SU-DHL-6 (cell line): Measurements from ENCODE around the gene RFPL4A.
"Not testable (repeated sequence)": the region's sequence is repeated elsewhere in the genome, so short reads cannot be mapped to it uniquely, and the experiment has no call there.

Experiments
- H2AFZ ChIP-seq: fragments of 200-600 bp; sonication (generic); 2 replicates; pipeline ENCODE4 v1.6.1; 2014; ENCODE audit warnings: low read depth, mild to moderate bottlenecking, moderate library complexity, mixed read lengths, antibody characterized with exemption, low read length; ENCODE audit not compliant: severe bottlenecking
- H3F3A ChIP-seq: fragments of 200-600 bp; shearing (Covaris generic); 2 replicates; pipeline ENCODE4 v1.6.0; 2016; ENCODE audit warnings: antibody characterized with exemption, mild to moderate bottlenecking; ENCODE audit not compliant: insufficient read depth
- H3K27ac ChIP-seq: fragments of 200-600 bp; sonication (generic); 2 replicates; pipeline ENCODE4 v1.5.1; 2016; ENCODE audit warnings: low read depth, mild to moderate bottlenecking, low read length, moderate library complexity, mixed read lengths
- H3K27me3 ChIP-seq: fragments of 200-600 bp; sonication (generic), shearing (Covaris generic); 2 replicates; pipeline ENCODE4 v1.6.0; 2014; ENCODE audit warnings: mild to moderate bottlenecking, low read length
- H3K36me3 ChIP-seq: fragments of 200-600 bp; sonication (generic); 2 replicates; pipeline ENCODE4 v1.6.1; 2014; ENCODE audit warnings: mild to moderate bottlenecking, low read length, mixed read lengths
- H3K4me2 ChIP-seq: fragments of 300-600, 200-600 bp; shearing (Covaris generic), sonication (generic); 2 replicates; pipeline ENCODE4 v1.6.0; 2014; ENCODE audit warnings: low read length, low read depth, mild to moderate bottlenecking; ENCODE audit not compliant: poor library complexity, severe bottlenecking
- H3K4me3 ChIP-seq: fragments of 200-600 bp; sonication (generic); 2 replicates; pipeline ENCODE4 v1.5.1; 2014; ENCODE audit warnings: antibody characterized with exemption, low read length, mild to moderate bottlenecking, mixed read lengths; ENCODE audit not compliant: insufficient read depth, poor library complexity, severe bottlenecking
- H3K79me2 ChIP-seq: fragments of 200-600 bp; sonication (generic); 2 replicates; pipeline ENCODE4 v1.6.1; 2014; ENCODE audit warnings: mild to moderate bottlenecking, low read length, moderate library complexity; ENCODE audit not compliant: insufficient read depth
- H3K9ac ChIP-seq: fragments of 200-600 bp; sonication (generic); 2 replicates; pipeline ENCODE4 v1.7.0; 2014; ENCODE audit warnings: mild to moderate bottlenecking, low read length
- H3K9me2 ChIP-seq: fragments of 200-600 bp; sonication (generic); replicated peaks from 2 replicates; pipeline ENCODE4 v1.6.1; 2014; ENCODE audit warnings: low read length; ENCODE audit not compliant: insufficient read depth
- H3K9me3 ChIP-seq: fragments of 200-600 bp; sonication (generic); 2 replicates; pipeline ENCODE4 v1.6.1; 2014; ENCODE audit warnings: low read length, mixed read lengths; ENCODE audit not compliant: insufficient read depth
- H4K20me1 ChIP-seq: fragments of 200-600 bp; sonication (generic); 2 replicates; pipeline ENCODE4 v1.6.1; 2014; ENCODE audit warnings: low read depth, mild to moderate bottlenecking, antibody characterized with exemption, low read length, moderate library complexity, mixed read lengths
- EZH2phosphoT487 ChIP-seq: fragments of 200-600 bp; sonication (generic), shearing (Covaris generic); conservative IDR thresholded peaks from 2 replicates; pipeline ENCODE4 v1.6.1; 2018; ENCODE audit warnings: mild to moderate bottlenecking, antibody characterized with exemption, low read length, moderate library complexity, mixed read lengths
- TF ChIP-seq, protein P1 (sequence below): fragments of 200-600 bp; sonication (generic); IDR thresholded peaks from one replicate; pipeline ENCODE4 v1.5.1; 2017; ENCODE audit warnings: antibody characterized with exemption, mild to moderate bottlenecking, low read length, moderate library complexity; ENCODE audit not compliant: insufficient read depth, poor library complexity, severe bottlenecking

The RFPL4A gene

DNA sequence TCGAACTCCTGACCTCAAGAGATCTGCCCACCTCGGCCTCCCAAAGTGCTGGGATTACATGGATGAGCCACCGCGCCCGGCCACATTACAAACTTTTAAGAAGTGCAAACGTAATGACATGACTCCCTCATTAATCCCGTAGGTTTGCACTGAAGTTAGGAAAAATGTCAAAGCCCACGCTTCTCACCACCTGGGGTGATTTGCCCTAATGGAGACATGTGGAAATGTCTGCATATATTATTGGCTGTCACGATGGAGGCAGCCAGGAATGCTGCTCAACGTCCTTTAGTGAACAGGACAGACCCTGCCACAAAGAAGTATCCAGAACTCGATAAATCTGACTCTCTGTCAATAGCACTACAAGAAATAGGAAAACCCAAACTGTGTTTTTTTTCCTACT, 41.6 kb upstream of the RFPL4A start:
- H3K79me2 ChIP-seq = no peaks in the 10 kb centered on the region
- H3K27ac ChIP-seq = no peak overlapping the region
- no peaks in the 10 kb centered on the region for H3K36me3 ChIP-seq
- no peaks in the 10 kb centered on the region for H4K20me1 ChIP-seq
- peaks cover 11% of the 10 kb centered on the region; the same call in 1 of the 2 replicates for H3K9me3 ChIP-seq
- no peak overlapping the region for H2AFZ ChIP-seq
- no peaks in the 10 kb centered on the region for H3F3A ChIP-seq
- H3K4me2 ChIP-seq = no peak overlapping the region
- no peaks in the 10 kb centered on the region for H3K9me2 ChIP-seq
- no peak overlapping the region for H3K9ac ChIP-seq
- H3K4me3 ChIP-seq = no peak overlapping the region
- TF ChIP-seq, protein P1, sequence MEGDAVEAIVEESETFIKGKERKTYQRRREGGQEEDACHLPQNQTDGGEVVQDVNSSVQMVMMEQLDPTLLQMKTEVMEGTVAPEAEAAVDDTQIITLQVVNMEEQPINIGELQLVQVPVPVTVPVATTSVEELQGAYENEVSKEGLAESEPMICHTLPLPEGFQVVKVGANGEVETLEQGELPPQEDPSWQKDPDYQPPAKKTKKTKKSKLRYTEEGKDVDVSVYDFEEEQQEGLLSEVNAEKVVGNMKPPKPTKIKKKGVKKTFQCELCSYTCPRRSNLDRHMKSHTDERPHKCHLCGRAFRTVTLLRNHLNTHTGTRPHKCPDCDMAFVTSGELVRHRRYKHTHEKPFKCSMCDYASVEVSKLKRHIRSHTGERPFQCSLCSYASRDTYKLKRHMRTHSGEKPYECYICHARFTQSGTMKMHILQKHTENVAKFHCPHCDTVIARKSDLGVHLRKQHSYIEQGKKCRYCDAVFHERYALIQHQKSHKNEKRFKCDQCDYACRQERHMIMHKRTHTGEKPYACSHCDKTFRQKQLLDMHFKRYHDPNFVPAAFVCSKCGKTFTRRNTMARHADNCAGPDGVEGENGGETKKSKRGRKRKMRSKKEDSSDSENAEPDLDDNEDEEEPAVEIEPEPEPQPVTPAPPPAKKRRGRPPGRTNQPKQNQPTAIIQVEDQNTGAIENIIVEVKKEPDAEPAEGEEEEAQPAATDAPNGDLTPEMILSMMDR = no peak
- no peak for TF ChIP-seq EZH2phosphoT487
- no peaks in the 10 kb centered on the region for H3K27me3 ChIP-seq

DNA sequence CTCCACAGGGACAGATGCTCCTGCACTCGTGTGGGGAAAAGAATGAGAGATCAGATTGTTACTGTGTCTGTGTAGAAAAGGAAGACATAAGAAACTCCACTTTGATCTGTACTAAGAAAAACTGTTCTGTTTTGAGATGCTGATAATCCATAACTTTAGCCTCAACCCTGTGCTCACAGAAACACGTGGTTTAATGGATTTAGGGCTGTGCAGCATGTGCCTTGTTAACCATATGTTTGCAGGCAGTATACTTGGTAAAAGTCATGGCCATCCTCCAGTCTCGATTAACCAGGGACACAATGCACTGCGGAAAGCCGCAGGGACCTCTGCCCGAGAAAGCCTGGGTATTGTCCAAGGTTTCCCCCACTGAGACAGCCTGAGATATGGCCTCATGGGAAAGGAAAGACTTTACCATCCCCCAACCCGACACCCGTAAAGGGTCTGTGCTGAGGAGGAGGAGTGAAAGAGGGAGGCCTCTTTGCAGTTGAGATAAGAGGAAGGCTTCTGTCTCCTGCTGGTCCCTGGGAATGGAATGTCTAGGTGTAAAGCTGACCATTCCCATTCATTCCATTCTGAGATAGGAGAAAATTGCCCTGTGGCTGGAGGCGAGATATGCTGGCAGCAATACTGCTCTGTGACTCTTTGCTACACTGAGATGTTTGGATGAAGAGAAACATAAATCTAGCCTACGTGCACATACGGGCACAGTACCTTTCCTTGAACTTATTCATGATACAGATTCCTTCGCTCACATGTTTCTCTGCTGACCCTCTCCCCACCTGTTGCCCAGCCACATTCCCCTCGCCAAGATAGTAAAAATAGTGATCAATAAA, 40.8 kb upstream of the RFPL4A start:
- not testable (repeated sequence) for H3K79me2 ChIP-seq

DNA sequence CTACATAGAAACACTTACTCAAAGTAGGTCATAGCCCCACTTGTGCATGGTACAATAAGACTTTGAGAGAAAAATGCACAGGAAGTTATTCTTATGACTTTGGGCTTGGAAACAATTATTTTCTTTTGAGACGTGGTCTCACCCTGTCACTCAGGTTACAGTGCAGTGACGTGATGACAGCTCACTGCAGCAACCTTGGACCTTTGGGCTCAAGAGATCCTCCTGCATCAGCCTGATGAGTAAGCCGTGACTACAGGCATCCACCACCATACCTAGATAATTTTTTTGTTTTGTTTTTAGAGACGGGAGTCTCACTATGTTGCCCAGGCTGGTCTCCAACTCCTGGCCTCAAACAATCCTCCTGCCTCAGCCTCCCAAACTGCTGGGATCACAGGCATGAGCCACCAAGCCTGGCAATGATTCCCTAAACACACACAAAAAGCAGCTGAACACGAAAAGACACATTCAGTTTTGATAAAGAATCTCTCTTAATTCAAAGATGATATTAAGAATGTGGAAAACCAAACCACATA, 38.6 kb upstream of the RFPL4A start:
- Histone ChIP-seq H3K36me3 (no peaks in the 10 kb centered on the region), H3K9ac (no peak overlapping the region), H3F3A (no peaks in the 10 kb centered on the region), H4K20me1 (no peaks in the 10 kb centered on the region), H3K9me3 (peaks cover 11% of the 10 kb centered on the region; the same call in 1 of the 2 replicates), H3K27ac (no peak overlapping the region), H3K79me2 (no peaks in the 10 kb centered on the region), H2AFZ (no peak overlapping the region), H3K4me3 (no peak overlapping the region), H3K4me2 (no peak overlapping the region), H3K27me3 (no peaks in the 10 kb centered on the region), H3K9me2 (no peaks in the 10 kb centered on the region)
- TF ChIP-seq EZH2phosphoT487 = no peak
- TF ChIP-seq, protein P1 = no peak

More for the DNA sequence above, 40.8 kb upstream of the RFPL4A start:
- not testable (repeated sequence) for H3K36me3 ChIP-seq, H3K4me2 ChIP-seq, H3K9me2 ChIP-seq, H3K9ac ChIP-seq, H3K27ac ChIP-seq, H3K4me3 ChIP-seq, H3K27me3 ChIP-seq, H2AFZ ChIP-seq, H4K20me1 ChIP-seq, H3F3A ChIP-seq
- H3K9me3 ChIP-seq = peaks cover 11% of the 10 kb centered on the region; the same call in 1 of the 2 replicates

DNA sequence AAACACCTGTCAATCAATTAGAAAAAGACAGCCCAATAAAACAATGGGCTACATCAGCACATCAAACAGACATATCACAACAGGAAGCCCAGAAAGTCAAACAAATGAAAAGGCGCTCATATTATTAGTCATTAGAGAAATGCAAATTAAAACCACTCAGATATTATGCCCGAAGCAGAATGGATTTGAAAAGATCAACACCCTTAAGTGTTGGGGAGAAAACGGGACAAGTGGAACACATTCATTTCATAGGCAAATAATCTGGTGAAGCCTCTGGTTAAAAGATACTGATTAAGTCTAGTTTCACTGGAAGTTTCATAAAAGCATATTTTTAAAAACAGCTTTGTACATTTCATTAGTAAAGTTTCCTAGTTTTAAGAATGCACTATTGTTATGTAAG, 38.1 kb upstream of the RFPL4A start:
- Histone ChIP-seq H3K27me3 (no peaks in the 10 kb centered on the region), H3K9me3 (peaks cover 11% of the 10 kb centered on the region; the same call in 1 of the 2 replicates)

More for the DNA sequence above, 38.1 kb upstream of the RFPL4A start:
- TF ChIP-seq, protein P1 = no peak
- no peak for TF ChIP-seq EZH2phosphoT487
- H2AFZ ChIP-seq = no peak overlapping the region
- no peak overlapping the region for H3K27ac ChIP-seq
- H3K4me3 ChIP-seq = no peak overlapping the region
- H3K36me3 ChIP-seq = no peaks in the 10 kb centered on the region
- no peak overlapping the region for H3K9ac ChIP-seq
- H3K79me2 ChIP-seq = no peaks in the 10 kb centered on the region
- H3K4me2 ChIP-seq = no peak overlapping the region
- H4K20me1 ChIP-seq = no peaks in the 10 kb centered on the region
- H3F3A ChIP-seq = no peaks in the 10 kb centered on the region
- no peaks in the 10 kb centered on the region for H3K9me2 ChIP-seq
